Endothelial cell of umbilical vein (primary cell): ENCODE data around the gene THSD7A. TPM values are rescaled to one million over a fixed set of nuclear protein-coding genes. Genes with fewer than 3 reads are reported as not detected.

Experiments
- BruUV-seq: library from RNA; stranded (reverse); fragments of 400-500 nt; replicated peaks from 2 replicates; lab custom pipeline; 2021; lab: Mats Ljungman, UMichigan
- CTCF ChIA-PET: fragments of 300-600, 350-600 bp; sonication (Branson Sonifier 250); formaldehyde crosslinking; loops from one replicate; lab custom pipeline; 2021; ENCODE audit warnings: antibody characterized with exemption, inconsistent platforms; lab: Charles Lee
- POLR2A ChIA-PET: fragments of 300-600, 350-600 bp; sonication (Branson Sonifier 250); formaldehyde crosslinking; loops from one replicate; lab custom pipeline; 2021; ENCODE audit warnings: antibody characterized with exemption, inconsistent platforms; lab: Charles Lee
- DNase-seq: peaks from one replicate; pipeline ENCODE4 v3.0.0-alpha.2; 2011; ENCODE audit warnings: low read depth, low spot score
- FAIRE-seq: peaks from 2 replicates; lab custom pipeline; 2011; peaks lifted over from hg19 to GRCh38; lab: Jason Lieb, UNC
- H2AFZ ChIP-seq: 2 replicates; pipeline ENCODE4 v1.6.0; 2012; ENCODE audit warnings: low read depth, low read length, control low read depth, inconsistent platforms
- H3K27ac ChIP-seq: 2 replicates; pipeline ENCODE4 v1.5.1; 2011; ENCODE audit warnings: low read depth, mild to moderate bottlenecking, control low read depth, low read length, moderate library complexity; ENCODE audit not compliant: insufficient read depth
- H3K27me3 ChIP-seq, 2 experiments: 2 replicates each; pipeline versions ENCODE4 v1.6.0 to v1.6.1; 2011; ENCODE audit warnings: low read length in 2 of 2, mixed read lengths in 1 of 2; ENCODE audit not compliant: control insufficient read depth in 2 of 2, insufficient read depth in 2 of 2
- H3K36me3 ChIP-seq, 2 experiments: 2 replicates in 1 of 2; 3 replicates in 1 of 2; pipeline ENCODE4 v1.5.1; 2011; ENCODE audit warnings: low read length in 2 of 2, mild to moderate bottlenecking in 1 of 2, moderate library complexity in 1 of 2; ENCODE audit not compliant: control insufficient read depth in 2 of 2, insufficient read depth in 2 of 2; ENCODE audit errors: extremely low read depth in 1 of 2
- H3K4me1 ChIP-seq: 3 replicates; pipeline ENCODE4 v1.5.1; 2011; ENCODE audit warnings: mild to moderate bottlenecking, low read length; ENCODE audit not compliant: control insufficient read depth, insufficient read depth; ENCODE audit errors: extremely low read depth
- H3K4me2 ChIP-seq: 2 replicates; pipeline ENCODE4 v1.6.1; 2011; ENCODE audit warnings: low read length, control low read depth, mixed read lengths; ENCODE audit not compliant: insufficient read depth
- H3K4me3 ChIP-seq, 3 experiments: fragments of 200-600 bp in 1 of 3; sonication (generic), shearing (Covaris generic) in 1 of 3; replicated peaks in 1 of 3; 2 replicates each; pipeline ENCODE4 v1.5.1; 2011 to 2016; ENCODE audit warnings: control low read depth in 3 of 3, low read length in 3 of 3, mild to moderate bottlenecking in 2 of 3, inconsistent platforms in 1 of 3, low read depth in 1 of 3, moderate library complexity in 1 of 3; ENCODE audit not compliant: insufficient read depth in 1 of 3
- H3K79me2 ChIP-seq: 2 replicates; pipeline ENCODE4 v1.6.0; 2012; ENCODE audit warnings: low read length, inconsistent platforms; ENCODE audit not compliant: control insufficient read depth, insufficient read depth
- H3K9ac ChIP-seq: replicated peaks from 2 replicates; pipeline ENCODE3; 2011; ENCODE audit warnings: low read length, control low read depth; ENCODE audit not compliant: insufficient read depth; ENCODE audit errors: extremely low read depth
- H3K9me1 ChIP-seq: replicated peaks from 3 replicates; pipeline ENCODE4 v1.6.0; 2011; ENCODE audit warnings: mild to moderate bottlenecking, low read length; ENCODE audit not compliant: control insufficient read depth, insufficient read depth; ENCODE audit errors: extremely low read depth
- H3K9me3 ChIP-seq: replicated peaks from 2 replicates; pipeline ENCODE4 v1.5.1; 2012; ENCODE audit warnings: low read length, inconsistent platforms; ENCODE audit not compliant: control insufficient read depth, insufficient read depth
- H4K20me1 ChIP-seq: replicated peaks from 2 replicates; pipeline ENCODE3; 2011; ENCODE audit warnings: mild to moderate bottlenecking, low read length; ENCODE audit not compliant: control insufficient read depth, insufficient read depth; ENCODE audit errors: extremely low read depth
- EZH2 ChIP-seq: IDR thresholded peaks from 2 replicates; pipeline ENCODE4 v1.6.1; 2012; ENCODE audit warnings: borderline replicate concordance, low read depth, mild to moderate bottlenecking, moderate library complexity, low read length, inconsistent platforms; ENCODE audit not compliant: severe bottlenecking
- FOS ChIP-seq: IDR thresholded peaks from 2 replicates; pipeline ENCODE4 v1.6.1; 2011; ENCODE audit warnings: mild to moderate bottlenecking, low read length, moderate library complexity, borderline replicate concordance; ENCODE audit not compliant: insufficient read depth
- GATA2 ChIP-seq: IDR thresholded peaks from 2 replicates; pipeline ENCODE4 v1.7.0; 2011; ENCODE audit warnings: low read depth, mild to moderate bottlenecking, moderate library complexity, mixed read lengths, low read length; ENCODE audit not compliant: insufficient read length, insufficient read depth
- JUN ChIP-seq: IDR thresholded peaks from 2 replicates; pipeline ENCODE4 v1.6.1; 2011; ENCODE audit warnings: borderline replicate concordance, low read depth; ENCODE audit not compliant: insufficient read length, insufficient read depth
- MYC ChIP-seq: IDR thresholded peaks from one replicate; pipeline ENCODE4 v1.6.1; 2011; ENCODE audit warnings: mild to moderate bottlenecking, low read depth, low read length
- POLR2A ChIP-seq: IDR thresholded peaks from 2 replicates; pipeline ENCODE4 v1.6.1; 2012; ENCODE audit warnings: low read depth, mild to moderate bottlenecking, control low read depth, low read length
- POLR2AphosphoS5 ChIP-seq: IDR thresholded peaks from 2 replicates; pipeline ENCODE4 v1.6.1; 2012; ENCODE audit warnings: low read depth, mild to moderate bottlenecking, control low read depth, low read length, moderate library complexity; ENCODE audit not compliant: insufficient read depth
- dilution Hi-C: fragments of 300-500 bp; cut with MboI; formaldehyde crosslinking; loops from one replicate; pipeline ENCODE4 v1.15.0; 2019; ENCODE audit warnings: low sequenced_read_pairs; ENCODE audit not compliant: extremely low pct_ligation_motif_present
- intact Hi-C: fragments of 100-400 bp; cut with micrococcal nuclease; formaldehyde crosslinking; loops from one replicate; pipeline ENCODE4 v1.10.0; 2022
- polyA plus RNA-seq, 4 experiments: library from polyadenylated mRNA; depleted of rRNA in 3 of 4; stranded (reverse) in 3 of 4; unstranded in 1 of 4; fragments of >200 nt; gene quantifications; 2 replicates each; pipeline versions ENCODE4 v1.2.1 to v1.2.3, GENCODE V29; 2011 to 2012; ENCODE audit warnings: missing spikeins in 1 of 4
- total RNA-seq: library from RNA; stranded (reverse); gene quantifications from 2 replicates; pipeline ENCODE4 v1.2.3, GENCODE V29; 2021
- TF ChIP-seq, protein P1 (sequence below), 2 donors: IDR thresholded peaks; 1 replicate in 1 of 2; 2 replicates in 1 of 2; pipeline ENCODE4 v1.5.1; 2011; ENCODE audit warnings: low read length in 2 of 2, mild to moderate bottlenecking in 2 of 2, moderate library complexity in 2 of 2, control low read depth in 1 of 2, inconsistent platforms in 1 of 2, low read depth in 1 of 2; ENCODE audit not compliant: insufficient read depth in 1 of 2; ENCODE audit errors: extremely low read depth in 1 of 2
- TF ChIP-seq, protein P2 (sequence below): IDR thresholded peaks from 2 replicates; pipeline ENCODE4 v1.6.1; 2011; ENCODE audit not compliant: insufficient read depth, insufficient read length

The THSD7A gene
- total and polyA plus RNA-seq, 2 donors (not counting 3 experiments of a cell fraction or from before 2014, with no cell fraction given) = 3.3 to 12.7 TPM

DNA sequence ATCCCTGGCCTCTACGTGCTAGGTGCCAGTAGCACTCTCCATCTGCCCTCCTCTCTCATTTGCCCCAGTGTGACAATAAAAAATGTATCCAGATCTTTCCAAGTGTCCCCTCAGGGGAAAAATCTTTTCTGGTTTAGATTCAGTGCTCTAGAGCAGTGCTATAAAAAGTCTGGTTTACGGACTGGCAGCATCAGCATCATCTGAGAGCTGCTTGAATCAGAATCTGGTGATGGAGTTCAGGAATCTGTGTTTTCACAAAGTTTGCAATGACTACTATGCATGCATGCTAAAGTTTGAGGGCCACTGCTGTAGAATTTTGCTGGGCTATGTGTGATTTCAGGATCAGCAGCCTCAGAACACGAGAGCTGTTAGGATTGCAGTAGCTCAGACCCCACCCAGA lies 501.8 kb downstream of the THSD7A start:
- Histone ChIP-seq H3K4me1 (no peaks in the 10 kb centered on the region), H3K27me3 (no peaks in the 10 kb centered on the region), H3K9me3 (no peaks in the 10 kb centered on the region), H3K4me3 (no peak overlapping the region), H3K4me2 (no peak overlapping the region), H3K9ac (no peak overlapping the region), H4K20me1 (no peaks in the 10 kb centered on the region), H2AFZ (no peak overlapping the region), H3K79me2 (no peaks in the 10 kb centered on the region), H3K27ac (no peak overlapping the region), H3K36me3 (no peaks in the 10 kb centered on the region), H3K9me1 (no peaks in the 10 kb centered on the region)
- DNase-seq (no peak), FAIRE-seq (no peak)
- no peak for TF ChIP-seq MYC
- no peak for TF ChIP-seq FOS
- no peak for TF ChIP-seq JUN
- TF ChIP-seq POLR2A = no peak
- no peak for TF ChIP-seq GATA2
- no peak for TF ChIP-seq EZH2
- TF ChIP-seq, protein P1, sequence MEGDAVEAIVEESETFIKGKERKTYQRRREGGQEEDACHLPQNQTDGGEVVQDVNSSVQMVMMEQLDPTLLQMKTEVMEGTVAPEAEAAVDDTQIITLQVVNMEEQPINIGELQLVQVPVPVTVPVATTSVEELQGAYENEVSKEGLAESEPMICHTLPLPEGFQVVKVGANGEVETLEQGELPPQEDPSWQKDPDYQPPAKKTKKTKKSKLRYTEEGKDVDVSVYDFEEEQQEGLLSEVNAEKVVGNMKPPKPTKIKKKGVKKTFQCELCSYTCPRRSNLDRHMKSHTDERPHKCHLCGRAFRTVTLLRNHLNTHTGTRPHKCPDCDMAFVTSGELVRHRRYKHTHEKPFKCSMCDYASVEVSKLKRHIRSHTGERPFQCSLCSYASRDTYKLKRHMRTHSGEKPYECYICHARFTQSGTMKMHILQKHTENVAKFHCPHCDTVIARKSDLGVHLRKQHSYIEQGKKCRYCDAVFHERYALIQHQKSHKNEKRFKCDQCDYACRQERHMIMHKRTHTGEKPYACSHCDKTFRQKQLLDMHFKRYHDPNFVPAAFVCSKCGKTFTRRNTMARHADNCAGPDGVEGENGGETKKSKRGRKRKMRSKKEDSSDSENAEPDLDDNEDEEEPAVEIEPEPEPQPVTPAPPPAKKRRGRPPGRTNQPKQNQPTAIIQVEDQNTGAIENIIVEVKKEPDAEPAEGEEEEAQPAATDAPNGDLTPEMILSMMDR (IDR thresholded peaks at IDR 0.05; ENCODE audit: extremely low read depth in 1 of 2, insufficient read depth in 1 of 2, low read depth in 1 of 2, low read length in 2 of 2) = no peak
- no peak for TF ChIP-seq POLR2AphosphoS5
- TF ChIP-seq, protein P2, sequence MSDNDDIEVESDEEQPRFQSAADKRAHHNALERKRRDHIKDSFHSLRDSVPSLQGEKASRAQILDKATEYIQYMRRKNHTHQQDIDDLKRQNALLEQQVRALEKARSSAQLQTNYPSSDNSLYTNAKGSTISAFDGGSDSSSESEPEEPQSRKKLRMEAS = no peak
- CTCF ChIA-PET = interaction anchor here (1.8 kb wide), 1 partner anchor 14 kb away, joined by 9 read pairs; no protein-coding TSS in a partner anchor
- POLR2A ChIA-PET = no interaction called here
- BruUV-seq = no TSS peak
- dilution Hi-C loops (no loop called here), intact Hi-C loops (no loop called here)
